Endothelial cell of umbilical vein (primary cell): ENCODE measurements around the gene PTPRU. TPM values are rescaled to one million over a fixed set of nuclear protein-coding genes. Genes with fewer than 3 reads are reported as not detected.

Experiments used
- BruUV-seq: library from RNA; stranded (reverse); fragments of 400-500 nt; replicated peaks from 2 replicates; lab custom pipeline; 2021; lab: Mats Ljungman, UMichigan
- CTCF ChIA-PET: fragments of 300-600, 350-600 bp; sonication (Branson Sonifier 250); formaldehyde crosslinking; loops from one replicate; lab custom pipeline; 2021; ENCODE audit warnings: antibody characterized with exemption, inconsistent platforms; lab: Charles Lee
- POLR2A ChIA-PET: fragments of 300-600, 350-600 bp; sonication (Branson Sonifier 250); formaldehyde crosslinking; loops from one replicate; lab custom pipeline; 2021; ENCODE audit warnings: antibody characterized with exemption, inconsistent platforms; lab: Charles Lee
- DNase-seq: peaks from one replicate; pipeline ENCODE4 v3.0.0-alpha.2; 2011; ENCODE audit warnings: low read depth, low spot score
- FAIRE-seq: peaks from 2 replicates; lab custom pipeline; 2011; peaks lifted over from hg19 to GRCh38; lab: Jason Lieb, UNC
- H2AFZ ChIP-seq: 2 replicates; pipeline ENCODE4 v1.6.0; 2012; ENCODE audit warnings: low read depth, low read length, control low read depth, inconsistent platforms
- H3K27ac ChIP-seq: 2 replicates; pipeline ENCODE4 v1.5.1; 2011; ENCODE audit warnings: low read depth, mild to moderate bottlenecking, control low read depth, low read length, moderate library complexity; ENCODE audit not compliant: insufficient read depth
- H3K27me3 ChIP-seq, 2 experiments: 2 replicates each; pipeline versions ENCODE4 v1.6.0 to v1.6.1; 2011; ENCODE audit warnings: low read length in 2 of 2, mixed read lengths in 1 of 2; ENCODE audit not compliant: control insufficient read depth in 2 of 2, insufficient read depth in 2 of 2
- H3K36me3 ChIP-seq, 2 experiments: 2 replicates in 1 of 2; 3 replicates in 1 of 2; pipeline ENCODE4 v1.5.1; 2011; ENCODE audit warnings: low read length in 2 of 2, mild to moderate bottlenecking in 1 of 2, moderate library complexity in 1 of 2; ENCODE audit not compliant: control insufficient read depth in 2 of 2, insufficient read depth in 2 of 2; ENCODE audit errors: extremely low read depth in 1 of 2
- H3K4me1 ChIP-seq: 3 replicates; pipeline ENCODE4 v1.5.1; 2011; ENCODE audit warnings: mild to moderate bottlenecking, low read length; ENCODE audit not compliant: control insufficient read depth, insufficient read depth; ENCODE audit errors: extremely low read depth
- H3K4me2 ChIP-seq: 2 replicates; pipeline ENCODE4 v1.6.1; 2011; ENCODE audit warnings: low read length, control low read depth, mixed read lengths; ENCODE audit not compliant: insufficient read depth
- H3K4me3 ChIP-seq, 3 experiments: fragments of 200-600 bp in 1 of 3; sonication (generic), shearing (Covaris generic) in 1 of 3; replicated peaks in 1 of 3; 2 replicates each; pipeline ENCODE4 v1.5.1; 2011 to 2016; ENCODE audit warnings: control low read depth in 3 of 3, low read length in 3 of 3, mild to moderate bottlenecking in 2 of 3, inconsistent platforms in 1 of 3, low read depth in 1 of 3, moderate library complexity in 1 of 3; ENCODE audit not compliant: insufficient read depth in 1 of 3
- H3K79me2 ChIP-seq: 2 replicates; pipeline ENCODE4 v1.6.0; 2012; ENCODE audit warnings: low read length, inconsistent platforms; ENCODE audit not compliant: control insufficient read depth, insufficient read depth
- H3K9ac ChIP-seq: replicated peaks from 2 replicates; pipeline ENCODE3; 2011; ENCODE audit warnings: low read length, control low read depth; ENCODE audit not compliant: insufficient read depth; ENCODE audit errors: extremely low read depth
- H3K9me1 ChIP-seq: replicated peaks from 3 replicates; pipeline ENCODE4 v1.6.0; 2011; ENCODE audit warnings: mild to moderate bottlenecking, low read length; ENCODE audit not compliant: control insufficient read depth, insufficient read depth; ENCODE audit errors: extremely low read depth
- H3K9me3 ChIP-seq: replicated peaks from 2 replicates; pipeline ENCODE4 v1.5.1; 2012; ENCODE audit warnings: low read length, inconsistent platforms; ENCODE audit not compliant: control insufficient read depth, insufficient read depth
- H4K20me1 ChIP-seq: replicated peaks from 2 replicates; pipeline ENCODE3; 2011; ENCODE audit warnings: mild to moderate bottlenecking, low read length; ENCODE audit not compliant: control insufficient read depth, insufficient read depth; ENCODE audit errors: extremely low read depth
- EZH2 ChIP-seq: IDR thresholded peaks from 2 replicates; pipeline ENCODE4 v1.6.1; 2012; ENCODE audit warnings: borderline replicate concordance, low read depth, mild to moderate bottlenecking, moderate library complexity, low read length, inconsistent platforms; ENCODE audit not compliant: severe bottlenecking
- FOS ChIP-seq: IDR thresholded peaks from 2 replicates; pipeline ENCODE4 v1.6.1; 2011; ENCODE audit warnings: mild to moderate bottlenecking, low read length, moderate library complexity, borderline replicate concordance; ENCODE audit not compliant: insufficient read depth
- GATA2 ChIP-seq: IDR thresholded peaks from 2 replicates; pipeline ENCODE4 v1.7.0; 2011; ENCODE audit warnings: low read depth, mild to moderate bottlenecking, moderate library complexity, mixed read lengths, low read length; ENCODE audit not compliant: insufficient read length, insufficient read depth
- JUN ChIP-seq: IDR thresholded peaks from 2 replicates; pipeline ENCODE4 v1.6.1; 2011; ENCODE audit warnings: borderline replicate concordance, low read depth; ENCODE audit not compliant: insufficient read length, insufficient read depth
- MYC ChIP-seq: IDR thresholded peaks from one replicate; pipeline ENCODE4 v1.6.1; 2011; ENCODE audit warnings: mild to moderate bottlenecking, low read depth, low read length
- POLR2A ChIP-seq: IDR thresholded peaks from 2 replicates; pipeline ENCODE4 v1.6.1; 2012; ENCODE audit warnings: low read depth, mild to moderate bottlenecking, control low read depth, low read length
- POLR2AphosphoS5 ChIP-seq: IDR thresholded peaks from 2 replicates; pipeline ENCODE4 v1.6.1; 2012; ENCODE audit warnings: low read depth, mild to moderate bottlenecking, control low read depth, low read length, moderate library complexity; ENCODE audit not compliant: insufficient read depth
- dilution Hi-C: fragments of 300-500 bp; cut with MboI; formaldehyde crosslinking; loops from one replicate; pipeline ENCODE4 v1.15.0; 2019; ENCODE audit warnings: low sequenced_read_pairs; ENCODE audit not compliant: extremely low pct_ligation_motif_present
- intact Hi-C: fragments of 100-400 bp; cut with micrococcal nuclease; formaldehyde crosslinking; loops from one replicate; pipeline ENCODE4 v1.10.0; 2022
- polyA plus RNA-seq, 4 experiments: library from polyadenylated mRNA; depleted of rRNA in 3 of 4; stranded (reverse) in 3 of 4; unstranded in 1 of 4; fragments of >200 nt; gene quantifications; 2 replicates each; pipeline versions ENCODE4 v1.2.1 to v1.2.3, GENCODE V29; 2011 to 2012; ENCODE audit warnings: missing spikeins in 1 of 4
- total RNA-seq: library from RNA; stranded (reverse); gene quantifications from 2 replicates; pipeline ENCODE4 v1.2.3, GENCODE V29; 2021
- TF ChIP-seq, protein P1 (sequence below), 2 donors: IDR thresholded peaks; 1 replicate in 1 of 2; 2 replicates in 1 of 2; pipeline ENCODE4 v1.5.1; 2011; ENCODE audit warnings: low read length in 2 of 2, mild to moderate bottlenecking in 2 of 2, moderate library complexity in 2 of 2, control low read depth in 1 of 2, inconsistent platforms in 1 of 2, low read depth in 1 of 2; ENCODE audit not compliant: insufficient read depth in 1 of 2; ENCODE audit errors: extremely low read depth in 1 of 2
- TF ChIP-seq, protein P2 (sequence below): IDR thresholded peaks from 2 replicates; pipeline ENCODE4 v1.6.1; 2011; ENCODE audit not compliant: insufficient read depth, insufficient read length

Gene PTPRU
- total and polyA plus RNA-seq, 2 donors (not counting 3 experiments of a cell fraction or from before 2014, with no cell fraction given), result 0.58 to 2.6 TPM

DNA sequence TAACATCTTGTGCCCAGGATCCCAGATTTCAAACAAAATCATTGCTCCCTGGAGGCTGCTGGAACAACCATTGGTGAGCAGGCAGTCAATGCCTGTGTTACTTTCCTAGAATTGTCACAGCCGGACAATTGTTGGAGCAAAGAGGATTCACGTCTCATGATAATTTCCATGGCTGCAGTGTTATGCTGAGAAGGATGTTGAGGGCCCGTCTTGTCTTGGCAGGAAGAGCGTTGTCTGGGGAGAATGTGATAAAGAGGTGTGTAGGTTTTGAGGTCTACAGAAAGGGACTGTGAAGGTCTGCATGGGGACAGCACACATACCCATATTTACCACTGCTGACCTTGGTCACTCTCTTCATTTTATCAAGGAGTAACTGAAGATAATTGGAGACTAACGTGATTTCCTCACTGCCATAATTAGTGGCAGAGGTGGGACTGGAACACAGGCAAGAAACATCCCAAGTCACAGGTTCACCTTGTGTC, 11.9 kb upstream of the PTPRU start:
- POLR2A ChIA-PET, result no interaction called here
- H3K9me3 ChIP-seq, result no peaks in the 10 kb centered on the region
- TF ChIP-seq POLR2AphosphoS5 (no peak), EZH2 (no peak), FOS (no peak), MYC (no peak), POLR2A (no peak), JUN (no peak), GATA2 (no peak)
- TF ChIP-seq, protein P1, sequence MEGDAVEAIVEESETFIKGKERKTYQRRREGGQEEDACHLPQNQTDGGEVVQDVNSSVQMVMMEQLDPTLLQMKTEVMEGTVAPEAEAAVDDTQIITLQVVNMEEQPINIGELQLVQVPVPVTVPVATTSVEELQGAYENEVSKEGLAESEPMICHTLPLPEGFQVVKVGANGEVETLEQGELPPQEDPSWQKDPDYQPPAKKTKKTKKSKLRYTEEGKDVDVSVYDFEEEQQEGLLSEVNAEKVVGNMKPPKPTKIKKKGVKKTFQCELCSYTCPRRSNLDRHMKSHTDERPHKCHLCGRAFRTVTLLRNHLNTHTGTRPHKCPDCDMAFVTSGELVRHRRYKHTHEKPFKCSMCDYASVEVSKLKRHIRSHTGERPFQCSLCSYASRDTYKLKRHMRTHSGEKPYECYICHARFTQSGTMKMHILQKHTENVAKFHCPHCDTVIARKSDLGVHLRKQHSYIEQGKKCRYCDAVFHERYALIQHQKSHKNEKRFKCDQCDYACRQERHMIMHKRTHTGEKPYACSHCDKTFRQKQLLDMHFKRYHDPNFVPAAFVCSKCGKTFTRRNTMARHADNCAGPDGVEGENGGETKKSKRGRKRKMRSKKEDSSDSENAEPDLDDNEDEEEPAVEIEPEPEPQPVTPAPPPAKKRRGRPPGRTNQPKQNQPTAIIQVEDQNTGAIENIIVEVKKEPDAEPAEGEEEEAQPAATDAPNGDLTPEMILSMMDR (IDR thresholded peaks at IDR 0.05; ENCODE audit: extremely low read depth in 1 of 2, insufficient read depth in 1 of 2, low read depth in 1 of 2, low read length in 2 of 2), result no peak
- TF ChIP-seq, protein P2, sequence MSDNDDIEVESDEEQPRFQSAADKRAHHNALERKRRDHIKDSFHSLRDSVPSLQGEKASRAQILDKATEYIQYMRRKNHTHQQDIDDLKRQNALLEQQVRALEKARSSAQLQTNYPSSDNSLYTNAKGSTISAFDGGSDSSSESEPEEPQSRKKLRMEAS, result no peak
- H3K27me3 ChIP-seq, result no peaks in the 10 kb centered on the region
- H3K4me2 ChIP-seq, result no peak overlapping the region
- no peak overlapping the region for H2AFZ ChIP-seq
- DNase-seq (no peak), FAIRE-seq (no peak)
- peaks cover 4% of the 10 kb centered on the region for H3K79me2 ChIP-seq
- BruUV-seq, result no TSS peak
- no peak overlapping the region for H3K4me3 ChIP-seq
- no peaks in the 10 kb centered on the region for H4K20me1 ChIP-seq
- dilution Hi-C loops (no loop called here), intact Hi-C loops (no loop called here)
- H3K9ac ChIP-seq, result no peak overlapping the region
- CTCF ChIA-PET, result no interaction called here
- H3K36me3 ChIP-seq, result no peaks in the 10 kb centered on the region
- H3K9me1 ChIP-seq, result no peaks in the 10 kb centered on the region
- H3K4me1 ChIP-seq, result no peaks in the 10 kb centered on the region
- H3K27ac ChIP-seq, result no peak overlapping the region
